Naive thymus-derived CD4-positive, alpha-beta T cell (primary cell): ENCODE results near the gene MALRD1. TPM values are rescaled to one million over a fixed set of nuclear protein-coding genes. Genes with fewer than 3 reads are reported as not detected.
"Not testable (repeated sequence)": the region's sequence is repeated elsewhere in the genome, so short reads cannot be mapped to it uniquely, and the experiment has no call there.

Experiments used
- ATAC-seq: fragments of 150-1000 bp; cut with Tn5 transposase; 2 replicates; pipeline ENCODE4 v1.10.0; 2021; ENCODE audit warnings: mild to moderate bottlenecking, moderate library complexity
- CTCF ChIA-PET: fragments of 350-600 bp; sonication (Branson Sonifier 250); formaldehyde crosslinking; loops from one replicate; lab custom pipeline; 2021; ENCODE audit warnings: antibody characterized with exemption; lab: Charles Lee
- POLR2A ChIA-PET: fragments of 350-600 bp; sonication (Branson Sonifier 250); formaldehyde crosslinking; loops from one replicate; lab custom pipeline; 2021; ENCODE audit warnings: antibody characterized with exemption, inconsistent platforms; lab: Charles Lee
- DNase-seq, 9 donors: peaks; one replicate each; pipeline versions ENCODE4 v3.0.0 to v3.0.0-alpha.2; 2020 to 2022; ENCODE audit warnings: mixed read lengths in 1 of 9
- H3K27ac ChIP-seq: one replicate; pipeline ENCODE4 v1.7.0; 2013; ENCODE audit warnings: mild to moderate bottlenecking, low read depth, low read length, moderate library complexity
- H3K27me3 ChIP-seq, 2 donors: one replicate each; pipeline ENCODE4 v1.7.0; 2013; ENCODE audit warnings: low read length in 2 of 2, mild to moderate bottlenecking in 2 of 2, moderate library complexity in 2 of 2; ENCODE audit not compliant: control insufficient read depth in 2 of 2, insufficient read depth in 2 of 2
- H3K36me3 ChIP-seq, 3 experiments: 1 replicate in 2 of 3; 2 replicates in 1 of 3; pipeline ENCODE4 v1.7.0; 2013; ENCODE audit warnings: low read length in 3 of 3, mild to moderate bottlenecking in 3 of 3, moderate library complexity in 1 of 3; ENCODE audit not compliant: insufficient read depth in 3 of 3, control insufficient read depth in 2 of 3
- H3K4me1 ChIP-seq, 2 donors: one replicate each; pipeline ENCODE4 v1.7.0; 2013; ENCODE audit warnings: low read length in 2 of 2, mild to moderate bottlenecking in 2 of 2, moderate library complexity in 1 of 2; ENCODE audit not compliant: control insufficient read depth in 2 of 2, insufficient read depth in 2 of 2
- H3K4me3 ChIP-seq: 2 replicates; pipeline ENCODE4 v1.7.0; 2013; ENCODE audit warnings: mild to moderate bottlenecking, low read length
- H3K9me3 ChIP-seq, 3 experiments: 1 replicate in 2 of 3; 2 replicates in 1 of 3; pipeline ENCODE4 v1.7.0; 2013; ENCODE audit warnings: low read length in 3 of 3; ENCODE audit not compliant: control insufficient read depth in 2 of 3
- H3K27ac Mint-ChIP-seq, 9 donors: one replicate each; pipeline ENCODE4 v1.8.0; 2020 to 2022; ENCODE audit warnings: mixed read lengths in 9 of 9, mild to moderate bottlenecking in 8 of 9, moderate library complexity in 5 of 9, inconsistent platforms in 2 of 9
- H3K27me3 Mint-ChIP-seq, 5 donors: one replicate each; pipeline ENCODE4 v1.8.0; 2021 to 2022; ENCODE audit warnings: mixed read lengths in 5 of 5, mild to moderate bottlenecking in 1 of 5
- H3K36me3 Mint-ChIP-seq, 5 donors: one replicate each; pipeline ENCODE4 v1.8.0; 2020 to 2022; ENCODE audit warnings: mixed read lengths in 5 of 5, mild to moderate bottlenecking in 3 of 5, inconsistent platforms in 1 of 5
- H3K4me1 Mint-ChIP-seq, 7 donors: one replicate each; pipeline ENCODE4 v1.8.0; 2020 to 2022; ENCODE audit warnings: mixed read lengths in 7 of 7, mild to moderate bottlenecking in 3 of 7, inconsistent platforms in 1 of 7
- H3K4me3 Mint-ChIP-seq, 10 donors: one replicate each; pipeline ENCODE4 v1.8.0; 2020 to 2022; ENCODE audit warnings: mild to moderate bottlenecking in 10 of 10, mixed read lengths in 10 of 10, moderate library complexity in 6 of 10, inconsistent platforms in 2 of 10
- H3K9me3 Mint-ChIP-seq, 11 donors: one replicate each; pipeline ENCODE4 v1.8.0; 2020 to 2022; ENCODE audit warnings: mixed read lengths in 11 of 11, mild to moderate bottlenecking in 4 of 11, inconsistent platforms in 1 of 11, moderate library complexity in 1 of 11
- intact Hi-C, 2 donors: fragments of 100-400 bp; cut with micrococcal nuclease; formaldehyde crosslinking; loops; one replicate each; pipeline ENCODE4 v1.15.1; 2023
- polyA plus RNA-seq, 2 donors: library from polyadenylated mRNA; unstranded; fragments of 300-500 nt; fragmentation: Illumina TruSeq; gene quantifications; one replicate each; pipeline ENCODE4 v1.2.3, GENCODE V29; 2021
- total RNA-seq, 6 experiments: library from RNA in 5 of 6; stranded (reverse) in 5 of 6; gene quantifications; 1 replicate in 5 of 6; 2 replicates in 1 of 6; pipeline ENCODE4 v1.2.3 and lab custom pipeline; 2021 to 2026

Gene MALRD1
- total and polyA plus RNA-seq, 7 experiments from 2014 or later = 0.16 to 1.1 TPM; not detected in 5

DNA sequence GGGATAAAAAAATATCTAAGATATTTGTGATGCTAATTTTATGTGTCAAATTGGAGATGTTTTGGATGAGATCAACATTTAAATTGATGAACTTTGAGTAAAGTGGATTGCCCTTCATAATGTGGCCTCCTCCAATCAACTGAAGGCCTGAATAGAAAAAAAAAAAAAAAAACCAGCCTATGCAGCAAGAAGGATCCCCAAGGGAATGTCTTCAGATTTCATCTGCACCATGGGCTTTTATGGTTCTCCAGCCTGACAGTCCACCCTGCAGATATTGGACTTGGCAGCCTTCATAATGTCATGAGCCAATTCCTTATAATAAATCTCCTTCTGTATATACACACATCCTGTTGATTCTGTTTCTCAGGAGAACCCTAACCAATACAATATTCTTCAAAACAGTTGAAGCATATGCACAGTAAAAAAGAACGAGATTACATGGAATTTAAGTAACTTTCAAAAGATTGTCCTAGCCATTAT is 450.7 kb downstream of the MALRD1 start:
- no peak for DNase-seq
- ChIA-PET POLR2A (no interaction called here), CTCF (no interaction called here)
- Mint-ChIP-seq H3K27me3 (no peaks in the 10 kb centered on the region), H3K4me1 (no peaks in the 10 kb centered on the region), H3K4me3 (no peak overlapping the region), H3K9me3 (peaks cover 0 to 3% (median 0%) of the 10 kb centered on the region in 11 donors), H3K36me3 (no peaks in the 10 kb centered on the region), H3K27ac (no peak overlapping the region)
- intact Hi-C loops = no loop called here
- Histone ChIP-seq H3K36me3 (no peaks in the 10 kb centered on the region), H3K27ac (no peak overlapping the region), H3K4me1 (no peaks in the 10 kb centered on the region), H3K4me3 (no peak overlapping the region), H3K9me3 (no peaks in the 10 kb centered on the region), H3K27me3 (no peaks in the 10 kb centered on the region)
- no peak for ATAC-seq

DNA sequence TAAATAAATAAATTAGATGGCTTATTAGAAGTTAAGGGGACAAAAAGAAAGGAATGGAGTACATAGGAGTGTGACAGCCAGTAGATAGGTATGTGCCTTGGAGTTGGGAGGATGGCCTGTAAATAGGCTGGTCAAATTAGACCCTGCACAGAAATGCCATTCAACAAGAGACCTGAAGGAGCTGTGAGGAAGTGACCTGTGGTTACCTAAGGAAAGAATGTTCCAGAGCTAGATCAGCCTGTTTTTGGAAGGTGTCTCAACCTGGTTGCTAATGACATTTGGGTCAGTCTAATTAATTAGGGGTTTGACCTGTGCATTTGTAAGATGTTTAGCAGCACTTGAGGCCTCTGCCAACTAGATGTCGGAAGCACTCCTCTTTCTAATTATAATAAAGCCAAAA is 452.4 kb downstream of the MALRD1 start:
- DNase-seq (no peak), ATAC-seq (no peak)
- Mint-ChIP-seq H3K4me3 (no peak overlapping the region), H3K36me3 (no peaks in the 10 kb centered on the region), H3K27me3 (no peaks in the 10 kb centered on the region), H3K4me1 (no peaks in the 10 kb centered on the region), H3K9me3 (peaks cover 0 to 5% (median 0%) of the 10 kb centered on the region in 11 donors), H3K27ac (no peak overlapping the region)
- ChIA-PET CTCF (no interaction called here), POLR2A (no interaction called here)
- Histone ChIP-seq H3K36me3 (no peaks in the 10 kb centered on the region), H3K27me3 (no peaks in the 10 kb centered on the region), H3K4me3 (no peak overlapping the region), H3K4me1 (no peaks in the 10 kb centered on the region), H3K9me3 (no peaks in the 10 kb centered on the region), H3K27ac (no peak overlapping the region)
- intact Hi-C loops = no loop called here

DNA sequence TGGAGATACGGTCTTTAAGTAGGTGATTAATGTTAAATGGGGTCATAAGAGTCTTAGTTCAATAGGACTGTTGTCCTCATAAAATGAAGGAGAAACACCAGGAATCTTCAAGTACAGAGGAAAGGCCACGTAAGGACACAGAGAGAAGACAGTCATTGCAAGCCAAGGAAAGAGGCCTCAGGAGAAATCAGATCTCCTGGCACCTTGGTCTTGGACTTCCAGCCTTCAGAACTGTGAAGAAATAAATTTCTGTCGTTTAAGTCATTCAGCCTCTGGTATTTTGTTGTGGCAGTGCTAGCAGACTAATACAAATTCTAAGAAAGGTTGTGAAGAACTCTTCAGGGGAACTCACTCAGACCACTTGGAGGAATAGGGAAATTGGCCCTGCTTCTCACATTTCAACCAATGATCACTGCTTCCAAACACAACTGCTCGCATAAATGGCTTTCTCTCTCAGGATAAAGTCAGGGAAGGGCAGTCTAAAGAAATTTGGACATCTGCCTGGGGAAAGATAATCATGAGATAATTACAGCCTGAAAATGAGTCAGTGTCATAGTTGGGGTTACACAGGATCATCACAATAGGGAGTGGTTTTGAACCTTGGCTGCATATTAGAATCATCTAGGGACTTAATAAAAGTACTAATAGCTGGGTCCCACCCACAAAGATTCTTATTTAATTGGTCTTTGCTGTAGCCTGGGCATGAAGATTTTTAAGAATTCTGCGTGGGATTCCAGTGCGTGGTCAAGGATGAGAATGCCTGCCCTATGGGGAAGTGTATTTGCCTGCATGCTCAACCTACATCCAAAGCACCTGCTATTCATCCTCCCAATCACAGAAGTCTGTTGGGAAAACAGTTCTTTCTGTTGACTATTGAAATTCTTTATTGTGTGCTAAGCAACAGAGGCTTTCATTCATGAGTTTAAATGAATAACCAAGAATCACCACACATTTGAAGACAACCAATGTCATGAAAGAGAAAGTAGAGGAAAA is 457.0 kb downstream of the MALRD1 start:
- H3K4me1 ChIP-seq = no peaks in the 10 kb centered on the region
- CTCF ChIA-PET = no interaction called here
- Mint-ChIP-seq H3K27ac (no peak overlapping the region), H3K36me3 (no peaks in the 10 kb centered on the region), H3K4me1 (no peaks in the 10 kb centered on the region), H3K4me3 (no peak overlapping the region), H3K9me3 (peaks cover 0 to 8% (median 3%) of the 10 kb centered on the region in 11 donors), H3K27me3 (no peaks in the 10 kb centered on the region)
- H3K9me3 ChIP-seq = no peaks in the 10 kb centered on the region
- POLR2A ChIA-PET = no interaction called here
- no peaks in the 10 kb centered on the region for H3K36me3 ChIP-seq
- intact Hi-C loops = no loop called here
- ATAC-seq (no peak), DNase-seq (no peak)
- no peak overlapping the region for H3K4me3 ChIP-seq
- no peaks in the 10 kb centered on the region for H3K27me3 ChIP-seq
- no peak overlapping the region for H3K27ac ChIP-seq

DNA sequence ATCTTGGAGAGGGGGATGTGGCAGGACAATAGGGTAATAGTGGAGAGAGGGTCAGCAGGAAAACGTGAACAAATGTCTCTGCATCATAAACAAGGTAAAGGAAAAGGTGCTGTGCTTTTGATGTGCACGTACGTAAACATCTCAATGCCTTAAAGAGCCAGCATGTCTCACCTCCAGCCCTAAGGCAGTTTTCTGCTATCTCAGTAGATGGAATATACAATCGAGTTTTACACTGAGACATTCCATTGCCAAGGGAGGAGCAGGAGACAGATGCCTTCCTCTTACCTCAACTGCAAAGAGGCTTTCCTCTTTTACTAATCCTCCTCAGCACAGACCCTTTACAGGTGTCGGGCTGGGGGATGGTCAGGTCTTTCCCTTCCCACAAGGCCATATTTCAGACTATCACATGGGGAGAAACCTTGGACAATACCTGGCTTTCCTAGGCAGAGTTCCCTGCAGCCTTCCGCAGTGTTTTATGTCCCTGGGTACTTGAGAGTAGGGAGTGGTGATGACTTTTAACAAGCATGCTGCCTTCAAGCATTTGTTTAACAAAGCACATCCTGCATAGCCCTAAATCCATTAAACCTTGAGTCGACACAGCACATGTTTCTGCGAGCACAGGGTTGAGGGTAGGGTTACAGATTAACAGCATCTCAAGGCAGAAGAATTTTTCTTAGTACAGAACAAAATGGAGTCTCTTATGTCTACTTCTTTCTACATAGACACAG is 461.6 kb downstream of the MALRD1 start:
- ATAC-seq, H3K4me3 ChIP-seq, H3K4me1 Mint-ChIP-seq, intact Hi-C loops, H3K4me3 Mint-ChIP-seq, H3K36me3 Mint-ChIP-seq, DNase-seq, H3K4me1 ChIP-seq, H3K27me3 ChIP-seq, H3K27ac ChIP-seq, H3K9me3 Mint-ChIP-seq, H3K9me3 ChIP-seq, H3K36me3 ChIP-seq, H3K27ac Mint-ChIP-seq, CTCF ChIA-PET, H3K27me3 Mint-ChIP-seq, POLR2A ChIA-PET: not testable (repeated sequence)

DNA sequence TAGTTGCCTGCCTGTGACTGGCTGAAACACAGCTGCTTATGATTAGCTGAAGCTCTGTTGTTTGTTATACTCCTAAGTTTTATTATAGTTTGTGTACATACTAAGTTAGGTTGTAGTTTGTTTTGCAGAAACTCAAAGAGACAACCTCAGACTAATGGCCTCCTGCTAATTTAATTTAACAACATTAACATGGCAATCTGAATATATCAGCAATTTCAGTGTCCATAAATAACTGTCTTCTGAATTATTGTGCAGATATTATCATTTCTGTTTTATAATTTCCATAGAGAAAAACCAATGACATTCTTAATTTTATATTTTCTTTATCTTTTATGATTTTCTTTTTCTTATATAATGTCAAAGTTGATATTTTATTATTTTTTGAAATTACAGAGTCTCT is 469.5 kb downstream of the MALRD1 start:
- CTCF ChIA-PET = no interaction called here
- no peaks in the 10 kb centered on the region for H3K4me1 ChIP-seq
- H3K27me3 ChIP-seq = no peaks in the 10 kb centered on the region
- no peak overlapping the region for H3K4me3 ChIP-seq
- H3K9me3 Mint-ChIP-seq = peaks cover 0 to 13% (median 2%) of the 10 kb centered on the region in 11 donors
- intact Hi-C loops = no loop called here
- no peaks in the 10 kb centered on the region for H3K36me3 ChIP-seq
- H3K27ac Mint-ChIP-seq = no peak overlapping the region
- no peak overlapping the region for H3K4me3 Mint-ChIP-seq
- ATAC-seq (no peak), DNase-seq (no peak)
- H3K27ac ChIP-seq = no peak overlapping the region
- H3K4me1 Mint-ChIP-seq = no peaks in the 10 kb centered on the region
- POLR2A ChIA-PET = no interaction called here
- H3K36me3 Mint-ChIP-seq = no peaks in the 10 kb centered on the region
- no peaks in the 10 kb centered on the region for H3K27me3 Mint-ChIP-seq
- H3K9me3 ChIP-seq = no peaks in the 10 kb centered on the region

DNA sequence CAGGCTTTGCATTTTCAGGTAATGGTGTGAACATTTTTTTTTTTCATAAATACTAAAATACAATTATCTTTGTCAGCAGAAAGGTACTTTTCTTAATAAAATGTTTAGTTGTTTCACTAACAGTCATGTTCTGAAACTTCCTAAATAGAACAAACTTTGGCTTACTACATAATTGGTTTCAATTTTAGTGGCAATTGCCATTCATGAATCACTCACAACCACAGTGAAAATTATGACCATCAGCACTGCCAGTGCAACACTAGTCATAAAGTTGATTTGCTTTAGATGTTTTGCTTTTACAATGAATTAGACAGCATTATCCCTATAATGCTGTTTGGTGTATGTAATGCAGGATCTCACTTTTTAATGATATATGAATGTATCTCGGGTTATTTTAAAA is 470.0 kb downstream of the MALRD1 start:
- H3K27ac ChIP-seq = no peak overlapping the region
- no peak overlapping the region for H3K4me3 ChIP-seq
- CTCF ChIA-PET = no interaction called here
- Mint-ChIP-seq H3K4me1 (no peaks in the 10 kb centered on the region), H3K27ac (no peak overlapping the region), H3K9me3 (peaks cover 0 to 13% (median 2%) of the 10 kb centered on the region in 11 donors), H3K4me3 (no peak overlapping the region), H3K27me3 (no peaks in the 10 kb centered on the region), H3K36me3 (no peaks in the 10 kb centered on the region)
- no peaks in the 10 kb centered on the region for H3K36me3 ChIP-seq
- no peaks in the 10 kb centered on the region for H3K27me3 ChIP-seq
- ATAC-seq = no peak
- H3K4me1 ChIP-seq = no peaks in the 10 kb centered on the region
- no peaks in the 10 kb centered on the region for H3K9me3 ChIP-seq
- POLR2A ChIA-PET = no interaction called here
- intact Hi-C loops = no loop called here
- DNase-seq = no peak
